K562 (cell line): Measurements from ENCODE around the gene PKDCC. TPM values are rescaled to one million over a fixed set of nuclear protein-coding genes. Genes with fewer than 3 reads are reported as not detected.

Source experiments
- ATAC-seq: fragments of 200-7000 bp; cut with Tn5 transposase; 3 replicates; pipeline ENCODE4 v1.9.1; 2020; ENCODE audit warnings: moderate library complexity
- BruUV-seq: library from RNA; stranded (reverse); fragments of 400-500 nt; replicated peaks from 2 replicates; lab custom pipeline; 2021; lab: Mats Ljungman, UMichigan
- CTCF ChIA-PET: fragments of 300-600 bp; formaldehyde crosslinking; extraction: SDS; loops from one replicate; lab custom pipeline; 2021; ENCODE audit warnings: low intra/inter-chr PET ratio; lab: Yijun Ruan, JAX
- POLR2A ChIA-PET: fragments of 300-600, 350-650 bp; sonication (Branson Sonifier 250); formaldehyde crosslinking; extraction: SDS; loops from one replicate; lab custom pipeline; 2021; ENCODE audit warnings: antibody characterized with exemption, inconsistent platforms; lab: Yijun Ruan, JAX
- DNase-seq, 4 experiments: peaks; one replicate each; pipeline versions ENCODE4 v3.0.0 to v3.0.0-alpha.2; 2011 to 2018; ENCODE audit warnings: low spot score in 3 of 4, mixed read lengths in 3 of 4; ENCODE audit errors: extremely low read depth in 1 of 4
- FAIRE-seq: peaks from 2 replicates; lab custom pipeline; 2011; peaks lifted over from hg19 to GRCh38; lab: Jason Lieb, UNC
- H2AFZ ChIP-seq: 2 replicates; pipeline ENCODE4 v1.6.0; 2011; ENCODE audit warnings: low read depth, low read length, control low read depth, inconsistent platforms
- H3K27ac ChIP-seq: fragments of 200-600 bp; 3 replicates; pipeline ENCODE4 v1.8.0; 2011; ENCODE audit warnings: low read depth, mild to moderate bottlenecking, control low read depth, inconsistent platforms, low read length, moderate library complexity, mixed read lengths; ENCODE audit errors: extremely low read depth
- H3K27me3 ChIP-seq, 2 experiments: fragments of 300-600 bp in 1 of 2; 2 replicates in 1 of 2; 3 replicates in 1 of 2; pipeline versions ENCODE4 v1.6.0 to v1.8.0; 2011; ENCODE audit warnings: inconsistent platforms in 2 of 2, low read length in 2 of 2, mild to moderate bottlenecking in 1 of 2, mixed read lengths in 1 of 2, moderate library complexity in 1 of 2; ENCODE audit not compliant: control insufficient read depth in 2 of 2, insufficient read depth in 2 of 2
- H3K36me3 ChIP-seq: fragments of 300-600 bp; 3 replicates; pipeline ENCODE4 v1.8.0; 2011; ENCODE audit warnings: mild to moderate bottlenecking, low read length, inconsistent platforms; ENCODE audit not compliant: control insufficient read depth, insufficient read depth
- H3K4me1 ChIP-seq, 2 experiments: fragments of 200-600 bp in 1 of 2; replicated peaks in 1 of 2; 2 replicates in 1 of 2; 3 replicates in 1 of 2; pipeline versions ENCODE4 v1.5.1 to v1.8.0; 2011; ENCODE audit warnings: inconsistent platforms in 2 of 2, low read length in 2 of 2, mild to moderate bottlenecking in 1 of 2, mixed read lengths in 1 of 2, moderate library complexity in 1 of 2; ENCODE audit not compliant: control insufficient read depth in 2 of 2, insufficient read depth in 2 of 2
- H3K4me2 ChIP-seq: 2 replicates; pipeline ENCODE4 v1.6.1; 2011; ENCODE audit warnings: low read length, control low read depth, inconsistent platforms, mixed read lengths; ENCODE audit not compliant: insufficient read depth
- H3K4me3 ChIP-seq: fragments of 200-600 bp; sonication (generic), shearing (Covaris generic); 2 replicates; pipeline ENCODE4 v1.5.1; 2016; ENCODE audit warnings: control low read depth, inconsistent platforms
- H3K79me2 ChIP-seq: fragments of 200-600 bp; 3 replicates; pipeline ENCODE4 v1.8.0; 2011; ENCODE audit warnings: low read length, inconsistent platforms; ENCODE audit not compliant: control insufficient read depth, insufficient read depth
- H3K9ac ChIP-seq, 2 experiments: 2 replicates each; pipeline versions ENCODE4 v1.6.0 to v1.6.1; 2011; ENCODE audit warnings: low read depth in 2 of 2, low read length in 2 of 2, control low read depth in 1 of 2, inconsistent platforms in 1 of 2, mild to moderate bottlenecking in 1 of 2, mixed read lengths in 1 of 2; ENCODE audit not compliant: insufficient read depth in 1 of 2
- H3K9me1 ChIP-seq: one replicate; pipeline ENCODE4 v1.6.0; 2011; ENCODE audit warnings: inconsistent platforms, mild to moderate bottlenecking, low read length, moderate library complexity; ENCODE audit not compliant: control insufficient read depth, insufficient read depth
- H3K9me3 ChIP-seq: replicated peaks from 2 replicates; pipeline ENCODE4 v1.5.1; 2011; ENCODE audit warnings: low read depth, low read length, inconsistent platforms; ENCODE audit not compliant: control insufficient read depth, insufficient read depth
- H4K20me1 ChIP-seq: replicated peaks from 2 replicates; pipeline ENCODE4 v1.6.1; 2011; ENCODE audit warnings: low read length, inconsistent platforms, mixed read lengths; ENCODE audit not compliant: control insufficient read depth, insufficient read depth
- RUNX1 ChIP-seq: sonication (generic); IDR thresholded peaks from 2 replicates; pipeline ENCODE4 v1.6.1; 2016; ENCODE audit warnings: antibody characterized with exemption, low read depth
- ZNF354B ChIP-seq: fragments of 250-450 bp; sonication (Bioruptor Pico); IDR thresholded peaks from 2 replicates; pipeline ENCODE4 v1.4.0; 2020
- WGBS: fragments of 100-300 bp; shearing (Covaris generic); methylation state at CpG from one replicate; pipeline ENCODE4 v1.1.6; 2016; ENCODE audit warnings: low coverage, mixed read lengths; ENCODE audit not compliant: insufficient coverage; ENCODE audit errors: missing lambda C conversion rate; 5-methylcytosine and 5-hydroxymethylcytosine counted together
- in situ Hi-C: fragments of 300-500 bp; cut with MboI; formaldehyde crosslinking; loops from 4 replicates; pipeline ENCODE4 v1.15.0; 2018; ENCODE audit warnings: inconsistent platforms, mixed read lengths
- intact Hi-C: fragments of 100-400 bp; cut with micrococcal nuclease; formaldehyde crosslinking; loops from 2 replicates; pipeline ENCODE4 v1.14.2; 2022
- polyA plus RNA-seq, 8 experiments: library from polyadenylated mRNA; depleted of rRNA in 4 of 8; stranded (reverse) in 5 of 8; unstranded in 3 of 8; fragments of >200 nt; fragmentation: Nextera tagmentation in 2 of 8; fragmentation: Illumina TruSeq in 1 of 8; extraction: Ambion mirVana in 2 of 8; extraction: Trizol in 1 of 8; gene quantifications; 2 replicates each; pipeline versions ENCODE4 v1.2.1 to v1.2.3, GENCODE V29; 2011 to 2014; ENCODE audit warnings: inconsistent platforms in 1 of 8, missing spikeins in 1 of 8
- total RNA-seq, 7 experiments: library from RNA; depleted of rRNA in 6 of 7; stranded (reverse); fragments of >200 nt in 6 of 7; fragmentation: Illumina TruSeq in 2 of 7; extraction: Trizol in 2 of 7; gene quantifications; 2 replicates each; pipeline versions ENCODE4 v1.2.1 to v1.2.3, GENCODE V29; 2011 to 2021; ENCODE audit warnings: low replicate concordance in 1 of 7

The PKDCC gene
- total and polyA plus RNA-seq, 9 of the 15 experiments (the other 6 are each of a cell fraction or from before 2014, with no cell fraction given) = 0.62 to 14.8 (median 1.3) TPM; not detected in 2

- TF ChIP-seq ZNF354B (CRISPR knock-in tag) = no peak
These were observed 21.7 kb downstream of the PKDCC start (continued) for GRCh38 chr2:42069568-42069967.

- DNase-seq = no peak
- CTCF ChIA-PET = no interaction called here
- Histone ChIP-seq H3K9me1 (no peaks in the 10 kb centered on the region), H3K9ac (no peak overlapping the region), H4K20me1 (peaks cover 4% of the 10 kb centered on the region; the same call in 1 of the 2 replicates), H3K9me3 (no peaks in the 10 kb centered on the region), H3K27ac (no peak overlapping the region), H3K4me3 (no peak overlapping the region), H3K36me3 (no peaks in the 10 kb centered on the region), H3K4me1 (peaks cover 0 to 8% of the 10 kb centered on the region in 2 experiments; a peak in 1 of 5 replicates), H3K27me3 (peaks cover 9 to 30% of the 10 kb centered on the region in 2 experiments; a peak in 3 of 5 replicates), H3K79me2 (no peaks in the 10 kb centered on the region), H2AFZ (no peak overlapping the region), H3K4me2 (no peak overlapping the region)
- no TSS peak for BruUV-seq
- ATAC-seq = no peak
- no peak for TF ChIP-seq RUNX1
- intact Hi-C loops (no loop called here), in situ Hi-C loops (no loop called here)
- 13% methylated on average over 4 of the region's 4 CpGs for WGBS
- FAIRE-seq = no peak
- POLR2A ChIA-PET = interaction anchor here (1.5 kb wide), 1 partner anchor 12 kb away, joined by 3 read pairs; no protein-coding TSS in a partner anchor
These were observed 24.0 kb downstream of the PKDCC start for GRCh38 chr2:42071791-42072190.
